PFSK-1 (cell line): ENCODE measurements around the gene SORBS2.

Experiments used
- POLR2AphosphoS5 ChIP-seq: IDR thresholded peaks from 2 replicates; pipeline ENCODE4 v1.6.1; 2012; ENCODE audit warnings: low read depth, mild to moderate bottlenecking, control low read depth, low read length, moderate library complexity
- REST ChIP-seq, 2 experiments: IDR thresholded peaks; 2 replicates each; pipeline versions ENCODE4 v1.6.1 to v1.8.0; 2011 to 2012; ENCODE audit warnings: low read depth in 2 of 2, low read length in 2 of 2, control low read depth in 1 of 2, inconsistent platforms in 1 of 2, mild to moderate bottlenecking in 1 of 2, moderate library complexity in 1 of 2; ENCODE audit not compliant: insufficient read depth in 1 of 2
- SIN3A ChIP-seq: IDR thresholded peaks from 2 replicates; pipeline ENCODE4 v1.6.1; 2012; ENCODE audit warnings: mild to moderate bottlenecking, low read length, moderate library complexity, borderline replicate concordance; ENCODE audit not compliant: insufficient read depth

- TF ChIP-seq POLR2AphosphoS5: no peak
- TF ChIP-seq REST (IDR thresholded peaks at IDR 0.05; ENCODE audit: insufficient read depth in 1 of 2, low read depth in 2 of 2, low read length in 2 of 2): no peak
- no peak for TF ChIP-seq SIN3A
Observed at GRCh38 chr4:185651851-185652250, 160.1 kb downstream of the SORBS2 start.
